T1000 (cell line): ENCODE measurements around the gene GPANK1.

Experiments
- DNase-seq: peaks from one replicate; lab custom pipeline; 2025; ENCODE audit warnings: mixed read lengths; lab: John Stamatoyannopoulos, UW

The GPANK1 gene

DNA sequence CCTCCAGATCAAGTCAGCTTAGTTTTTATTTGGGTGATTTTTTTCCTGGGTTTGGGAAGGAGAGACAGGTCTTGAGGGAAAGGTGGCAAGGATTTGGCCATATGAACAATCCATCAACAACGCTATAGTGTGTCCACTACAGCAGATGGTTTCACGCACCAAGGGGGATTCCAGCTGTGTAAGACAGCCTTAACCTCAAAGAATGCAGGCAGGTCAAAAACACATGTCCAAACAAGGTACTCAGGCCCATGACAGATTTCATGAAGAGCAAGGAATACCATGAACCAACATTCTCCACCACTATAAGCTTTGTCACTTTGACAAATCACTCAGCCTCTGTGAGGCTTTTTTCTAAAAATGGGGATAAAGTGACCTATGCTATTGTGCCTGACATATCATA lies 47.8 kb downstream of the GPANK1 start:
- DNase-seq, result no peak

DNA sequence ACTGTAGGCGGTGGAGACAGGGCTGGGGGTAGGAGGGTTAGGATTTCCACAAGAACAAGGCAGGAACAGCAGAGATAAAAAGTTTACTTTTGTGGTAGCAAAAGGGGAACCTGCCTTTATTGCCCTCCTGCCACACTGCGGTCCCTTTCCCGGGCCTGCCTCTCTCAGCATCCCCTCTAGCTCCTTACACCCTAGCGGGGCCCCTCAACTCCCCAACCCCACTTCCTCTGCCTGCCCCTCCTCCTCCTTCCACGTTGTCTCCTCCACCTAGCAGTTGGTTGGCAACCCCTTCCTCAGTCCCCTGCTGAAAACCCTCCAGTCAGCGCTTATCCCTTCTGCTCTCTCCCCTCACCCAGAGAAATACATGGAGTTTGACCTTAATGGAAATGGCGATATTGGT lies 49.0 kb downstream of the GPANK1 start:
- no peak for DNase-seq

DNA sequence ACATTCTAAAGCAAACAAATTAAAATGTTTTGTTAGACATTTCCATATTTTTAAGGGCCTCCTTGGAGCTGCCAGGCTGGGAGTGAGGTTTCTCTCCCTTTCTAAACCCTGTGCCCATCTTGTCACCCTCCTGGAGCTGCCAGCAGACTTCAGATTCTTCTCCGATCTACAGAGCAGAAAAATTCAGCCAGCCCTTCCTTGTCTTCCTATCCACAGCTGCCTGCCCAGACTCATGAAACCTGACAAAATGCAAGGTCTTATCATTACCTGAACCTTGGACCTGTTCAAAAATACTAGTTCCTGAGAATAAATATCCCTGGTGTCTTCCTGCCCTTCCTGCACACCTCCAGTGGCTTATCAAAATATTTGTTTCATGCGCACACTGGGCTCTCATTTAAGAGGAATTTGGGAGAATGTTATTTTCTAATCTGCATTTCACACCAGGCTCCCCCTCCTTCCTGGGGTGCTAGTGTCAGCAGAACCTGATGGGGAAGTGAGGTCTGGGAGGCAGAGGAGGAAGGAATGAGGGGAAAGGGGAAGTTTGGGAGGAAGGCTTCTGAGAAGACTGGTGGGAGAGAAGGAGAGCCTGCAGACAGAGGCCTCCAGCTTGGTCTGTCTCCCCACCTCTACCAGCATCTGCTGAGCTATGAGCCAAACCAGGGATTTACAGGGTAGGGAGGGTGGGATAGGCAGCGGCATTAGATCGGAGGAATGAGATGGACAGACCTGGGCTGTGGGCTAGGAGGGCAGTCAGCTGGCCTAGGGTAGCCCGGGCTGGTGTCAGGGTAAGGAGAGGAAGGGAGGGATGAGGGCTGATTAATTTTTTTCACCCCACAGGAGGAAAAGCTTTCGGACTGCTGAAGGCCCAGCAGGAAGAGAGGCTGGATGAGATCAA lies 49.9 kb downstream of the GPANK1 start, which contains the start of gene AIF1:
Gene AIF1, plus strand, starts transcription at position 551 of the 895 bp plus-strand sequence. Its CDS starts 96 bp downstream, at position 647.
- DNase-seq, result no peak

DNA sequence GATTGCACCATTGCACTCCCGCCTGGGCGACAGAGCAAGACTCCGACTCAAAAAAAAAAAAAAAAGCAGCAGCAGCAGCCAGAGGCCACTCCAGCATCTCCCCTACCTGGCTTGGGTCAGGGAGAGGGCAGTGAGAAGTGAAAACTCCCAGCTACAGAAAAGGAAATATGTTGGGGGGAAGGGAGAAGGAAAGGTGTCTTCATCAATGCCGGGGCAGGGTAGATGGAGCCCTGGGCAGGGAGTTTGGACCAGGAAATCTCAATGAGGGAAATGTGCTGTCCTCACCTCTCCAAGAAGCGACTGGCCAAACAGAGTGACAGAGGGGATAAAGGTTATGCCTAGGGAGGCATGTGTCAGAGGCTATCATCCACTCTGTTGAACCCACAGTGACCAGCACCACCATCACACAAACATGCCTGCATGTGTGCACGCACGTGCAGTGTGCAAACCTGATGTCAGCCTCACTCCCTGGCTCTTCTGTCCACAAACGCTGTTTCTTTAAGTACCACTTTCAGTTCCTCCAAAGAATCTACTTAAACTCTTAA lies 50.6 kb downstream of the GPANK1 start:
- DNase-seq, result no peak
